ENCODE data around the gene LHX5. TPM values are rescaled to one million over a fixed set of nuclear protein-coding genes. Genes with fewer than 3 reads are reported as not detected.
A peak's percentile ranks its signal among the peaks of the same experiment; 100 is the strongest.

LHX5 gene
- total RNA-seq, 1 donor from 2014 or later, result not detected

DNA sequence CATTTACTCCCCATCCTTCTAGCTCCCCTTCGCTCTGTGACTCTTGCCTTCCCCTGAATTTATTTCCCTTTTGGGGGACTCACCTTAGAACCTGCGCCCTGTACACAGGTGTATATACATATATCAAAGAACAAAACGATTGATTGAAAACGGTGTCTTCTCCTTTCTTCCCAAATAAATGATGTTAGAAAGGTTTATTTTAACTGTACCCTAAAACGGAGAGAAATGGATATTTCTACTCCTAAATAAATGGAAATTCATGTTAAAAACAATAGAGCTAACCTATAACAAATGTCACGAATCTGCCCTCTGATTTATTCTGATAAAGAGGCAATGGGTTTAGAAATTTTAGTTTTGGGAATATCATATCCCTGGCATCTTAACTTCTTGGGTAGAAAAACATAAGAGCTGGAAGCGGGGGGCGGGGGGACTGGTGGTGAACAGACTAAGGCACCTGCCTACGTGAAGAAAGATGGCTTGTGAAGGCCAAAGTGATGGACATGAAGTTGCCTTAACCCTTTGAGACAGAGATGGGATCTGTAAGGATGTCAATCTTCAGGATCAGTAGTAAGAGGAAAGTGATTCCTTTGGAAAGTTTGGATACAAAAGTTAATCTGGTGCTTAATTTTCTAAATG, 8.8 kb upstream of the LHX5 start:
- ATAC-seq (no peak), DNase-seq (no peak)
- H3K9me3 ChIP-seq, result no peaks in the 10 kb centered on the region
- H3K27me3 ChIP-seq, result peaks cover 94% of the 10 kb centered on the region
- TF ChIP-seq, protein P1, sequence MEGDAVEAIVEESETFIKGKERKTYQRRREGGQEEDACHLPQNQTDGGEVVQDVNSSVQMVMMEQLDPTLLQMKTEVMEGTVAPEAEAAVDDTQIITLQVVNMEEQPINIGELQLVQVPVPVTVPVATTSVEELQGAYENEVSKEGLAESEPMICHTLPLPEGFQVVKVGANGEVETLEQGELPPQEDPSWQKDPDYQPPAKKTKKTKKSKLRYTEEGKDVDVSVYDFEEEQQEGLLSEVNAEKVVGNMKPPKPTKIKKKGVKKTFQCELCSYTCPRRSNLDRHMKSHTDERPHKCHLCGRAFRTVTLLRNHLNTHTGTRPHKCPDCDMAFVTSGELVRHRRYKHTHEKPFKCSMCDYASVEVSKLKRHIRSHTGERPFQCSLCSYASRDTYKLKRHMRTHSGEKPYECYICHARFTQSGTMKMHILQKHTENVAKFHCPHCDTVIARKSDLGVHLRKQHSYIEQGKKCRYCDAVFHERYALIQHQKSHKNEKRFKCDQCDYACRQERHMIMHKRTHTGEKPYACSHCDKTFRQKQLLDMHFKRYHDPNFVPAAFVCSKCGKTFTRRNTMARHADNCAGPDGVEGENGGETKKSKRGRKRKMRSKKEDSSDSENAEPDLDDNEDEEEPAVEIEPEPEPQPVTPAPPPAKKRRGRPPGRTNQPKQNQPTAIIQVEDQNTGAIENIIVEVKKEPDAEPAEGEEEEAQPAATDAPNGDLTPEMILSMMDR (IDR thresholded peaks at IDR 0.05), result no peak
- H3K27ac ChIP-seq, result no peak overlapping the region
- no peak overlapping the region for H3K4me3 ChIP-seq
- H3K36me3 ChIP-seq, result no peaks in the 10 kb centered on the region
- intact Hi-C loops (cut with DNase I), result no loop called here
- no peaks in the 10 kb centered on the region for H3K4me1 ChIP-seq

DNA sequence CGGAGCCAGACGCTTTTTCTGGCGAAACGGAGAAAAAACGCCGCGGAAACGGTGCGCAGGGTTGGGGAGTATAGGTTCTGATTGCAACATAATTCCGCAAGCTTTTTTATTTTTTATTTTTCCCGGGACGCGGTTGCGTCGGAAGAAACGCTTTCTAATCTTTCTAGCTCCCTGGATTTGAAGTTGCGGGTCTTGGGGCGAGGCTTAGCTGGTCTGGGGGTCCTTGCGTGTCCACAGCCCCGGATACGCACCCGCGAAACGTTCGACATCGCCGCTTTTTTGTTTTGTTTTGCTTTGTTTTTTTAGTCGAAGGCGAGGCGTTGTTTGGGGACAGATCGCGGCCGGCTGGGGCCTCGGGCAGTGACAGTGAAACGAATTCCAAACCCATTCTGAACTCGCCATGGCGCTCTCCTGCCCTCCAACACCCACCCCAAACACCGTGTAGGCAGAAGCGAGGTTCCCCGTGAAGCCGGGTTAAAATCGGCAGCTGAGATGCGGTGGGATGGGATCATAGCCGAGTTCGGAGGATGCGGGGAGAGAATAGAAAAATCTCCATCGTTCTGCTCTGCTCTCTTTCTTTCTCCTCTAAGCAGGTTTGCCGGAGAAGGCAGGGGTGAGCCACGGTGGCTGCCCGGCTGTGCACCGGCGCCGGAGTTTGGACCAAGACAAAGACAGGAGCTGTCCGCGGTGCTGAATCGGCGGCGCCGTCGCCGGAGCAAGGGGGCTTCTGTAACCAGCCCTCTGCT, 8.1 kb upstream of the LHX5 start:
- TF ChIP-seq, protein P1 (IDR thresholded peaks at IDR 0.05), result no peak
- peaks cover 94% of the 10 kb centered on the region for H3K27me3 ChIP-seq
- H3K27ac ChIP-seq, result no peak overlapping the region
- H3K4me3 ChIP-seq, result no peak overlapping the region
- H3K36me3 ChIP-seq, result no peaks in the 10 kb centered on the region
- no peaks in the 10 kb centered on the region for H3K9me3 ChIP-seq
- intact Hi-C loops (cut with DNase I), result no loop called here
- DNase-seq (peak; percentile 69), ATAC-seq (peak; percentile 49)
- no peaks in the 10 kb centered on the region for H3K4me1 ChIP-seq

DNA sequence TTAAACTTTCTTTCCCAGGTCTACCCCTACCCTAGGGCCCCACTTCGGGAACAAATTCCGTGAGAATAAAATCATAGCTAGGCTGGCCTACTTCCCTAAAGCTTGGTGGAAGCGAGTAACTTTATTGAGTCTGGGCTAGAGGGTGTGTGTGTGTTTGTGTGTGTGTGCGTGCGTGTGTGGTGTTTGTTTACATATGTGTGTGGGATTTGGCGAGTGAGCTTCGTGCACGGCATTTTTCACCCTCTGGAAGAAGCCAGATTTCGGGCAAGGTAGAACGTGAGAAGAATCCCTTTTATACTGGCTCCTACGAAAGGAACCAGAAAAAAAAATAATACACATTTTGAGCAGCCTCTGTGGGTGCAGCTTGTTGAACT, 7.5 kb upstream of the LHX5 start:
- Histone ChIP-seq H3K4me3 (no peak overlapping the region), H3K27ac (no peak overlapping the region), H3K36me3 (no peaks in the 10 kb centered on the region), H3K9me3 (no peaks in the 10 kb centered on the region), H3K27me3 (peaks cover 94% of the 10 kb centered on the region), H3K4me1 (no peaks in the 10 kb centered on the region)
- ATAC-seq (no peak), DNase-seq (no peak)
- intact Hi-C loops (cut with DNase I), result no loop called here
- TF ChIP-seq, protein P1 (IDR thresholded peaks at IDR 0.05), result no peak

DNA sequence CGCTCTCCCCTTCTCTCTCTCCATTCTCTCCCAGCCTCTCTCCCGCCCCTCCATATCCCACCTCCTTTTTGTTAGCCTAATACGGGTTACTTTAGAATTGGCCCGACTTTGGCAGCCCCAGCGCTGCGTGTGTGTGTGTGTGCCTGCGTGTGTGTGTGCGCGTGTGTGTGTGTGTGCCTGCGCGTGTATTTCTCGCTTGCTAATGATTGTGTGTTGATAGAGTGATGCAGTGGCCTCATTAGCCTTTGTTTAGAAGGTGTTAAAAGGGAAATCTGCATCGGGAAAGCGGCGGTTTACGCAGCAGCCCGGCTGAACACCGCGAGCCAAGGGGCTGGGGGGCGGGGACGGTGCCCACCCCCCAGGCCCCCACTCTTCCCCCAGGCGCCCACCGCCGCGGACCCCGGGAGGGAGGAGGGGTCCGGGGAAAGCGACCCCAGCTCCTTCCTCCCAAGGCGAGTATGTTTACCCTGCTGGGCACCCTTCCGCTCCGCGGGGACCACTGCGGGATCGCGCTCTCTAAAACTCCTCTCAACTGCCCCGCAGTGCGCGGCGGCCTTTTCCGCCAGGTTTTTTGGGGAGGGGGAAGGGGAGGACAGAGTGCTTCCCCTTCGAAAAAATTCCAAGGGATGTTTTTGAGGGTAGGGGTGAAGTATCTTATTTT, 6.8 kb upstream of the LHX5 start:
- H3K9me3 ChIP-seq, result no peaks in the 10 kb centered on the region
- H3K4me3 ChIP-seq, result no peak overlapping the region
- H3K36me3 ChIP-seq, result no peaks in the 10 kb centered on the region
- H3K27ac ChIP-seq, result no peak overlapping the region
- ATAC-seq (no peak), DNase-seq (no peak)
- intact Hi-C loops (cut with DNase I), result no loop called here
- H3K27me3 ChIP-seq, result peaks cover 96% of the 10 kb centered on the region
- TF ChIP-seq, protein P1 (IDR thresholded peaks at IDR 0.05), result no peak
- H3K4me1 ChIP-seq, result no peaks in the 10 kb centered on the region

- TF ChIP-seq, protein P1 (IDR thresholded peaks at IDR 0.05), result no peak
- Histone ChIP-seq H3K36me3 (no peaks in the 10 kb centered on the region), H3K4me3 (no peak overlapping the region), H3K27me3 (peaks cover 96% of the 10 kb centered on the region), H3K4me1 (no peaks in the 10 kb centered on the region), H3K9me3 (no peaks in the 10 kb centered on the region), H3K27ac (no peak overlapping the region)
- intact Hi-C loops (cut with DNase I), result no loop called here
- DNase-seq (no peak), ATAC-seq (no peak)
Observed at GRCh38 chr12:113477842-113478215, 6.2 kb upstream of the LHX5 start.
